NT2/D1 (cell line): ENCODE results near the gene SNCAIP.

ENCODE experiments used
- DNase-seq: peaks from one replicate; pipeline ENCODE4 v3.0.0-alpha.2; 2011; ENCODE audit warnings: low read depth, low spot score
- H3K27me3 ChIP-seq: 2 replicates; pipeline ENCODE4 v1.6.0; 2011; ENCODE audit warnings: mild to moderate bottlenecking; ENCODE audit not compliant: insufficient read length, insufficient read depth
- H3K36me3 ChIP-seq: 2 replicates; pipeline ENCODE4 v1.6.1; 2011; ENCODE audit warnings: mild to moderate bottlenecking, low read length, mixed read lengths; ENCODE audit not compliant: insufficient read depth, insufficient read length
- H3K4me1 ChIP-seq: 2 replicates; pipeline ENCODE4 v1.5.1; 2011; ENCODE audit not compliant: insufficient read depth, insufficient read length
- H3K4me3 ChIP-seq: 2 replicates; pipeline ENCODE4 v1.5.1; 2011; ENCODE audit warnings: low read depth; ENCODE audit not compliant: insufficient read length
- H3K9ac ChIP-seq: 2 replicates; pipeline ENCODE4 v1.6.0; 2011; ENCODE audit warnings: low read depth; ENCODE audit not compliant: insufficient read length
- H3K9me3 ChIP-seq: 2 replicates; pipeline ENCODE4 v1.5.1; 2011; ENCODE audit warnings: mild to moderate bottlenecking, low read length; ENCODE audit not compliant: insufficient read depth
- SUZ12 ChIP-seq: IDR thresholded peaks from 2 replicates; pipeline ENCODE4 v1.6.1; 2011; ENCODE audit not compliant: insufficient read length, insufficient read depth; ENCODE audit errors: extremely low read depth
- YY1 ChIP-seq: IDR thresholded peaks from 2 replicates; pipeline ENCODE4 v1.6.1; 2011; ENCODE audit not compliant: insufficient read length, insufficient read depth
- ZNF274 ChIP-seq: IDR thresholded peaks from 2 replicates; pipeline ENCODE4 v1.6.1; 2011; ENCODE audit warnings: mild to moderate bottlenecking, low read depth, low read length

The SNCAIP gene

DNA sequence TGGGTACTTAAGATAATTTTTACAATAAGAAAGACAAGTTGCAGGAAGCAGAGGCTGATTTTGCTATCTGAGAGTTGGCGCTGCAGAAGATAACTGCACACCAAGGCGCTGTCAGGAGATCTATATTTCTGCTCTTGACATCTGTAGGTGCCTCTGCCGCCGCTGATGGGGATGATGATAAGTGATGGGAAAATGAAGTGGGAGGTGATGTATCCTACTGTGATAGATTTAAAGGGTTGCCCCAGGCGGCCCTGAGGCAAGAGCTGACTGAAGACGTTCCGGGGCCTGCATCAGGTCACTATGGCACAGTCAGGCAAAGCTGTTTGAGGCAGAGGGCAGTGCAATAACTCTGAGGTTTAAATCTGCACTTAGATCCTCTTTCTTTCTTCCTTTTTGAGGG is 78.1 kb downstream of the SNCAIP start:
- no peak for TF ChIP-seq YY1
- TF ChIP-seq SUZ12, result no peak
- no peak for TF ChIP-seq ZNF274
- Histone ChIP-seq H3K9ac (no peak overlapping the region), H3K4me1 (no peaks in the 10 kb centered on the region), H3K36me3 (no peaks in the 10 kb centered on the region), H3K4me3 (no peak overlapping the region), H3K27me3 (no peaks in the 10 kb centered on the region), H3K9me3 (0 out of 2 replicates have a peak, but pooled peaks cover under 1% of the 10 kb centered on the region)
- no peak for DNase-seq

DNA sequence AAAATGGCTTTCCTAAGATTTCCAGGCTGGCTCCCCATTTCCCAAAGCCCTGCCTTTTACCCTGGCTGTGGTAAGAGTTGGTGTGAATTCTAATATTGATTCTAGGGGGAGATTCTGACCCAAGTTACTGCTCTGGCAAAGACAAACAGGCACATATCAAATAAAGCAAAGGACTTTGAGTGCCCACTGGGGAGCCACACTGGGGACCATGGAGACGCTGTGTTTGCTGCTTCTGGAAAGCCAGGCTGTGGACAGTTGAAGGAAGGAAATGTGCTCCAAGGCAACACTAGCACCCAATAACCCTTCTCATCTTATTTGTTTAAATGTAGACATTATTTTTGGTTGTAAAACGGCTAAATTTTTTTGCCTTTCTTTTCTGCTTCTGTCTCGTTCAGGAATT is 78.7 kb downstream of the SNCAIP start:
- Histone ChIP-seq H3K4me3 (no peak overlapping the region), H3K36me3 (no peaks in the 10 kb centered on the region), H3K27me3 (no peaks in the 10 kb centered on the region), H3K4me1 (no peaks in the 10 kb centered on the region), H3K9ac (no peak overlapping the region), H3K9me3 (no peaks in the 10 kb centered on the region)
- TF ChIP-seq YY1 (no peak), SUZ12 (no peak), ZNF274 (no peak)
- no peak for DNase-seq

DNA sequence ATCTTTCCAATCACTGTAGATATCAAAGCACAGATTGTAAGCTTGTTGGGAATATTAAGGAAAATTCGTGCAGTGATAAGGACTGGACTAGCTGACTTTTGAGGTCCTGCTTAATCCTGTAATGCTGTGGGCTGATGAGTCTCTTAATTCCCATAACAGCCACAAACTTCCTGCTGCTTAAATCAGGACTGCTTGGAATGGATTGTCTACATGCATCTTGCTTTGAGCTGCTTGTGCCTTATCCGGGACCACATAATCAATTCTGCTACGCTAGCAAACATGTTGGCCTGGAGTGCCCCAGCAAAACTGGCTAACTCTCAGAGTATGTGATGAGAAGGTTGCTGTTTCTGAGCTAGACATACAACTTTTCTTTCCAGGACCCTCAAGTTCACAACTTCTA is 79.6 kb downstream of the SNCAIP start:
- TF ChIP-seq SUZ12 (no peak), ZNF274 (no peak), YY1 (no peak)
- Histone ChIP-seq H3K9ac (no peak overlapping the region), H3K4me1 (no peaks in the 10 kb centered on the region), H3K9me3 (no peaks in the 10 kb centered on the region), H3K36me3 (no peaks in the 10 kb centered on the region), H3K4me3 (no peak overlapping the region), H3K27me3 (no peaks in the 10 kb centered on the region)
- DNase-seq, result no peak

DNA sequence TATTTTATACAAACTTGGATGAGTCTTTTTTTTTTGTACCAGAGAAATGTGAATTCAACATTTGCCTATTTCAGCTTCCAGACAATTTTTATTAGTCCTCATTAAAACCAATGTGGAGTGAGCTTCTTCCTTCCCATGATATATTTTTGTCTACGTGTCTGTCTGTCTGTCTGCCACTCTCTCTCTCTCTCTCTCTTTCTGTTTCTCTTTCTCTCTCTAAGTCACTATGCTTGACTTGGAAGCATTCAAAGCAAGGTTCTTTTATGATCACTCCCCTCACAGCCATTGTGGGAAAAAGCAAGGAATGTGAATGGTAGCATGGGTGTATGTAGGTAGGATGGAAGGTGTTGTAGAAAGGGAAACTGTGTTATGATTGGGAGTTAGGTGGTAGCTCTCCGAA is 80.2 kb downstream of the SNCAIP start:
- no peak overlapping the region for H3K9ac ChIP-seq
- no peaks in the 10 kb centered on the region for H3K9me3 ChIP-seq
- H3K4me1 ChIP-seq, result no peaks in the 10 kb centered on the region
- no peaks in the 10 kb centered on the region for H3K27me3 ChIP-seq
- no peak overlapping the region for H3K4me3 ChIP-seq
- TF ChIP-seq ZNF274, result no peak
- TF ChIP-seq SUZ12, result no peak
- TF ChIP-seq YY1, result no peak
- no peaks in the 10 kb centered on the region for H3K36me3 ChIP-seq
- DNase-seq, result no peak

DNA sequence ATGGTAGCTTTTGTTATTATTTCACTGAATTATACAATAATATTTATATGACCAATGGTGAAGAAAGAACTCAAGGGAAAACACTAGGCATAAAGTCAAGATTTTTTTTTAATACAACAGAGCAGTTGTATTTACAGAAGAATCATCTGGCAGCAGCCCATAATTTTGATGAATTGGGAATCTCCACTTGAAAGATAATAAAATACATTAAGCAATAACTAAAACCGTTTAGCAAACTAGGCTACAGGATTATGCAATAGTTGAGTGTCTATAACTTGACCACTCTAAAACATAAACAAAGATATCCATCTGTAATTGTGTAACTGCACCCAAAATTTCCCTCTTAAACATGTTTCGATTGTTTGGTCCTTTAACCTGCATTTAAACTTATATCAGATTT is 80.8 kb downstream of the SNCAIP start:
- TF ChIP-seq YY1, result no peak
- TF ChIP-seq SUZ12, result no peak
- no peak for TF ChIP-seq ZNF274
- Histone ChIP-seq H3K9me3 (no peaks in the 10 kb centered on the region), H3K4me3 (no peak overlapping the region), H3K27me3 (no peaks in the 10 kb centered on the region), H3K36me3 (no peaks in the 10 kb centered on the region), H3K9ac (no peak overlapping the region), H3K4me1 (no peaks in the 10 kb centered on the region)
- DNase-seq, result no peak

DNA sequence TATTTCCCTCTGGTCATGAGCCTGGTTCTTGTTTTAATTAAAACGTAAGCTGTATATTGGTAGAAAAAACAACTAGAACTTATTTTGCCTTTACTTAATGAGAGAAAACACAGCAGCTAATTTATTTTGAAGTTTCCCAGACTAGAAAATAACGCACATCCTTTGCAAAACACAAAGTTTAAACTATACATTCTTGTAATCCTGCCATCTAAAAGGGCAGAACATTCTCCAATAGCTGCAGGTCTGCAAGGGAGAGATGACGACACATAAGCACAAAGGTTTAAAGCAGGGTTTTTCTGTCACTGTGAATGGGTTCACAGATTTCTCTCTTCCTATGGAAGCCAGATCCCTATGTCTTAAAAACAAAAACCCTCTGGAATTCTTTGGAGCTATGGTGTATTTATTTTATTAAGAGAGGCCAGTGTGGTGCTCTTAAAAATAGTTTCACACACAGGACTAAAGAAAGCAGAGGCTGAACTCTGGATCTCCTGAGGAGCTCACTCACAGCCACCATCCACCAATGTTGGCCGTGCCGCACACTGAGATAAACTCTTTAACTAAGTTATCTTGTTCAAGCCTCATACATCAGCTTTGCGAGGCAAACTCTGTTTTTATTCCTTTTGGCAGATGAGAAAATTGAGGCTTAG is 82.4 kb downstream of the SNCAIP start:
- no peaks in the 10 kb centered on the region for H3K36me3 ChIP-seq
- TF ChIP-seq YY1 (no peak), SUZ12 (no peak), ZNF274 (no peak)

DNA sequence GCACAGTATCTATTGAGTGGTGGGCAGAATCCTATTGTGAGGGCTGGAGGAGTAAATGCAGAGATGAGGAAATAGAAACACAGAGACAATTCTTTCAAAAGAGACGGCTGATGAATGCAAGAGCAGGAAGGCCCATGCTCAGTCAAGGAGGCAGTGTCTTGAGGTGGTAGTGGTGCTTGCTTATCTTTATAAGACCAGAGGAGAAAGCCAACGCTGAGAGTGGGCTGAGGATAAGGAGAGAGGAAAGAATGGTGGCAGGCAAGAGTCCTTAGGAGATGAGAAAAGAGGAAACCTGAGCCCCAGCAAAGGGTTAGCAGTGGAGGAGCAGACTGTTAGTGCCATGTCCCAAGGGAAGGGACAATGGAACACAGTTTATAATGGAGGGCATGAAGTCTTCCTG is 86.0 kb downstream of the SNCAIP start:
- Histone ChIP-seq H3K9ac (no peak overlapping the region), H3K36me3 (no peaks in the 10 kb centered on the region), H3K4me1 (no peaks in the 10 kb centered on the region), H3K9me3 (no peaks in the 10 kb centered on the region), H3K27me3 (no peaks in the 10 kb centered on the region), H3K4me3 (no peak overlapping the region)
- DNase-seq, result no peak
- TF ChIP-seq SUZ12 (no peak), ZNF274 (no peak), YY1 (no peak)

More for the DNA sequence above, 82.4 kb downstream of the SNCAIP start:
- no peak overlapping the region for H3K9ac ChIP-seq
- H3K9me3 ChIP-seq, result no peaks in the 10 kb centered on the region
- H3K4me3 ChIP-seq, result no peak overlapping the region
- no peak for DNase-seq
- H3K4me1 ChIP-seq, result no peaks in the 10 kb centered on the region
- no peaks in the 10 kb centered on the region for H3K27me3 ChIP-seq

DNA sequence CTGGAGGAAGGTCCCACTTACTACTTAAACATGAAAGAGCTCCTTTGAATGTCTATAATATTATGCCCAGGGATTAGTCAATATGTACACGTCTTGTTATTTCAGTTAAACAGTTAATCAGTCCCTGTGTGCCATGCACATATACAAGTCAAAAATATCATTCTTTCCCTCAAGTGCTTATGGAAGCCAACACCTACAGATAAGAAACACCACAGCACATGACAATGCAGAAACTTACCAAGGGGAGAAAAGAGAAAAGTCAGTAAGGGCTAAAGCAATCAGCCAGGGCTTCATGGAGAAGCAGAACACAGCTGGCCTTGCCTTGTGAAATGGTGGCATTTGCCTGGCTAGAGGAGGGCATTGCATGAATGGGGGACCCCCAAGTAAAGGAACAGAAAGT is 88.3 kb downstream of the SNCAIP start:
- DNase-seq, result no peak
- no peaks in the 10 kb centered on the region for H3K4me1 ChIP-seq
- TF ChIP-seq ZNF274 (no peak), YY1 (no peak), SUZ12 (no peak)

More for the DNA sequence above, 88.3 kb downstream of the SNCAIP start:
- no peaks in the 10 kb centered on the region for H3K9me3 ChIP-seq
- no peaks in the 10 kb centered on the region for H3K27me3 ChIP-seq
- no peaks in the 10 kb centered on the region for H3K36me3 ChIP-seq
- H3K4me3 ChIP-seq, result no peak overlapping the region
- H3K9ac ChIP-seq, result no peak overlapping the region
